Right lung (tissue), 5 donors: ENCODE results near the gene RBM20. TPM values are rescaled to one million over a fixed set of nuclear protein-coding genes. Genes with fewer than 3 reads are reported as not detected.

ENCODE experiments used
- DNase-seq, 2 donors: peaks; one replicate each; pipeline ENCODE4 v3.0.0-alpha.2; 2013
- polyA plus RNA-seq, 5 donors: library from polyadenylated mRNA; unstranded; fragments of 120-200 nt; gene quantifications; one replicate each; pipeline versions ENCODE4 v1.2.1 to v1.2.3, GENCODE V29; 2013; ENCODE audit warnings: inconsistent platforms in 1 of 5, low replicate concordance in 1 of 5; ENCODE audit not compliant: insufficient read length in 5 of 5, insufficient read depth in 1 of 5

The RBM20 gene
- polyA plus RNA-seq, 5 donors: 1.1 to 1.6 (median 1.4) TPM

- no peak for DNase-seq
Measured at GRCh38 chr10:110788620-110789385, 144.7 kb downstream of the RBM20 start.

GRCh38 chr10:110789604-110790433, 145.7 kb downstream of the RBM20 start:
- no peak for DNase-seq

- no peak for DNase-seq
Measured at GRCh38 chr10:110790913-110791506, 146.9 kb downstream of the RBM20 start.

- DNase-seq: no peak
Measured at GRCh38 chr10:110791541-110792073, 147.5 kb downstream of the RBM20 start.

GRCh38 chr10:110792476-110793125, 148.5 kb downstream of the RBM20 start:
- no peak for DNase-seq

GRCh38 chr10:110793128-110793812, 149.1 kb downstream of the RBM20 start:
- DNase-seq: no peak

- peak in 1 of 2 donors; percentile 42 for DNase-seq
Measured at GRCh38 chr10:110793886-110794285, 149.8 kb downstream of the RBM20 start.

- no peak for DNase-seq
Measured at GRCh38 chr10:110794808-110795207, 150.7 kb downstream of the RBM20 start.

GRCh38 chr10:110797416-110797815, 153.3 kb downstream of the RBM20 start:
- no peak for DNase-seq

GRCh38 chr10:110798340-110798739, 154.2 kb downstream of the RBM20 start:
- no peak for DNase-seq

GRCh38 chr10:110802090-110802489, 158.0 kb downstream of the RBM20 start:
- DNase-seq: no peak

GRCh38 chr10:110802551-110803238, 158.6 kb downstream of the RBM20 start:
- DNase-seq: no peak

GRCh38 chr10:110803239-110803749, 159.2 kb downstream of the RBM20 start:
- no peak for DNase-seq

- DNase-seq: peak in 1 of 2 donors; percentile 40
Measured at GRCh38 chr10:110803830-110804338, 159.7 kb downstream of the RBM20 start.

GRCh38 chr10:110804376-110804775, 160.2 kb downstream of the RBM20 start:
- DNase-seq: no peak

- DNase-seq: no peak
Measured at GRCh38 chr10:110805292-110805691, 161.2 kb downstream of the RBM20 start.

GRCh38 chr10:110806335-110806734, 162.2 kb downstream of the RBM20 start:
- no peak for DNase-seq

- no peak for DNase-seq
Measured at GRCh38 chr10:110808123-110808522, 164.0 kb downstream of the RBM20 start.

- DNase-seq: no peak
Measured at GRCh38 chr10:110808615-110809014, 164.5 kb downstream of the RBM20 start.

GRCh38 chr10:110810625-110811024, 166.5 kb downstream of the RBM20 start:
- no peak for DNase-seq
